PC-3 (cell line): Measurements from ENCODE around the gene RAB9B. TPM values are rescaled to one million over a fixed set of nuclear protein-coding genes. Genes with fewer than 3 reads are reported as not detected.

Source experiments
- ATAC-seq: fragments of 200-7000 bp; cut with Tn5 transposase; 2 replicates; pipeline ENCODE4 v1.9.1; 2020; ENCODE audit warnings: mild to moderate bottlenecking, moderate library complexity
- BruUV-seq: library from RNA; stranded (reverse); fragments of 400-500 nt; replicated peaks from 2 replicates; lab custom pipeline; 2021; lab: Mats Ljungman, UMichigan
- CTCF ChIA-PET: fragments of 300-600 bp; sonication (Branson Sonifier 250); formaldehyde crosslinking; loops from one replicate; lab custom pipeline; 2022; ENCODE audit warnings: antibody characterized with exemption; lab: Charles Lee
- POLR2A ChIA-PET: fragments of 300-600 bp; sonication (Branson Sonifier 250); formaldehyde crosslinking; loops from one replicate; lab custom pipeline; 2022; ENCODE audit warnings: antibody characterized with exemption; ENCODE audit not compliant: unreplicated experiment; lab: Charles Lee
- DNase-seq: peaks from one replicate; pipeline ENCODE4 v3.0.0-alpha.2; 2015
- H2AFZ ChIP-seq: fragments of 300-600 bp; sonication (generic); 2 replicates; pipeline ENCODE4 v1.6.0; 2016; ENCODE audit warnings: antibody characterized with exemption, low read length
- H3F3A ChIP-seq: fragments of 300-600 bp; sonication (generic); one replicate; pipeline ENCODE4 v1.6.0; 2017; ENCODE audit warnings: antibody characterized with exemption, low read length, control low read depth, mild to moderate bottlenecking; ENCODE audit not compliant: unreplicated experiment
- H3K27ac ChIP-seq: fragments of 300-600 bp; sonication (generic); 2 replicates; pipeline ENCODE4 v1.5.1; 2016; ENCODE audit warnings: mild to moderate bottlenecking, low read length
- H3K27me3 ChIP-seq: fragments of 300-600 bp; sonication (generic); 2 replicates; pipeline ENCODE4 v1.6.1; 2016; ENCODE audit warnings: low read length, mixed read lengths
- H3K36me3 ChIP-seq: fragments of 300-600 bp; sonication (generic); 2 replicates; pipeline ENCODE4 v1.6.1; 2016; ENCODE audit warnings: low read depth, mixed run types, low read length, mixed read lengths
- H3K4me1 ChIP-seq: fragments of 300-600 bp; sonication (generic); 2 replicates; pipeline ENCODE4 v1.5.1; 2016; ENCODE audit warnings: low read length; ENCODE audit not compliant: insufficient read depth
- H3K4me2 ChIP-seq: fragments of 300-600 bp; sonication (generic); 2 replicates; pipeline ENCODE4 v1.6.0; 2016; ENCODE audit warnings: low read length
- H3K4me3 ChIP-seq: fragments of 300-600 bp; sonication (generic); 2 replicates; pipeline ENCODE4 v1.5.1; 2016; ENCODE audit warnings: mild to moderate bottlenecking, low read length, mixed read lengths
- H3K79me2 ChIP-seq: fragments of 300-600 bp; sonication (generic); 2 replicates; pipeline ENCODE4 v1.6.1; 2017; ENCODE audit warnings: low read length, mixed read lengths
- H3K9ac ChIP-seq: fragments of 300-600 bp; sonication (generic); 2 replicates; pipeline ENCODE4 v1.6.0; 2016; ENCODE audit warnings: mild to moderate bottlenecking, low read length
- H3K9me2 ChIP-seq: fragments of 300-600 bp; sonication (generic); replicated peaks from 2 replicates; pipeline ENCODE4 v1.6.1; 2016; ENCODE audit warnings: mixed run types, low read length, mixed read lengths
- H3K9me3 ChIP-seq: fragments of 300-600 bp; sonication (generic); 2 replicates; pipeline ENCODE4 v1.6.1; 2016; ENCODE audit warnings: low read length, mixed read lengths
- H4K20me1 ChIP-seq: fragments of 300-600 bp; sonication (generic); 2 replicates; pipeline ENCODE4 v1.6.1; 2016; ENCODE audit warnings: low read length, mixed read lengths
- EZH2 ChIP-seq: fragments of 300-600 bp; sonication (generic); IDR thresholded peaks from one replicate; pipeline ENCODE4 v1.6.1; 2017; ENCODE audit warnings: antibody characterized with exemption, mild to moderate bottlenecking, low read length; ENCODE audit not compliant: unreplicated experiment
- EZH2phosphoT487 ChIP-seq: fragments of 300-600 bp; sonication (generic); IDR thresholded peaks from 2 replicates; pipeline ENCODE4 v1.6.1; 2018; ENCODE audit warnings: mild to moderate bottlenecking, antibody characterized with exemption, low read length, borderline replicate concordance
- intact Hi-C: fragments of 100-400 bp; cut with micrococcal nuclease; formaldehyde crosslinking; loops from 2 replicates; pipeline ENCODE4 v1.9.0; 2023
- total RNA-seq: library from RNA; depleted of rRNA; stranded (reverse); fragments of >200 nt; gene quantifications from 2 replicates; pipeline ENCODE4 v1.2.3, GENCODE V29; 2014
- TF ChIP-seq, protein P1 (sequence below): fragments of 300-600 bp; sonication (generic); conservative IDR thresholded peaks from 2 replicates; pipeline ENCODE4 v1.5.1; 2017; ENCODE audit warnings: antibody characterized with exemption, low read depth, mild to moderate bottlenecking, low read length

The RAB9B gene
- total RNA-seq, 1 experiment from 2014 or later = 1.5 TPM

- no peak for TF ChIP-seq EZH2phosphoT487
- no peak for TF ChIP-seq EZH2
- TF ChIP-seq, protein P1, sequence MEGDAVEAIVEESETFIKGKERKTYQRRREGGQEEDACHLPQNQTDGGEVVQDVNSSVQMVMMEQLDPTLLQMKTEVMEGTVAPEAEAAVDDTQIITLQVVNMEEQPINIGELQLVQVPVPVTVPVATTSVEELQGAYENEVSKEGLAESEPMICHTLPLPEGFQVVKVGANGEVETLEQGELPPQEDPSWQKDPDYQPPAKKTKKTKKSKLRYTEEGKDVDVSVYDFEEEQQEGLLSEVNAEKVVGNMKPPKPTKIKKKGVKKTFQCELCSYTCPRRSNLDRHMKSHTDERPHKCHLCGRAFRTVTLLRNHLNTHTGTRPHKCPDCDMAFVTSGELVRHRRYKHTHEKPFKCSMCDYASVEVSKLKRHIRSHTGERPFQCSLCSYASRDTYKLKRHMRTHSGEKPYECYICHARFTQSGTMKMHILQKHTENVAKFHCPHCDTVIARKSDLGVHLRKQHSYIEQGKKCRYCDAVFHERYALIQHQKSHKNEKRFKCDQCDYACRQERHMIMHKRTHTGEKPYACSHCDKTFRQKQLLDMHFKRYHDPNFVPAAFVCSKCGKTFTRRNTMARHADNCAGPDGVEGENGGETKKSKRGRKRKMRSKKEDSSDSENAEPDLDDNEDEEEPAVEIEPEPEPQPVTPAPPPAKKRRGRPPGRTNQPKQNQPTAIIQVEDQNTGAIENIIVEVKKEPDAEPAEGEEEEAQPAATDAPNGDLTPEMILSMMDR = peak; percentile 84
Observed at GRCh38 chrX:103845165-103845653, 13.2 kb upstream of the RAB9B start.

GRCh38 chrX:103839404-103839803 lies 7.3 kb upstream of the RAB9B start:
- BruUV-seq = no TSS peak
- ATAC-seq = no peak
- Histone ChIP-seq H3K4me3 (no peak overlapping the region), H3K4me2 (no peak overlapping the region), H3K79me2 (no peaks in the 10 kb centered on the region), H3K36me3 (no peaks in the 10 kb centered on the region), H3K27me3 (no peaks in the 10 kb centered on the region), H4K20me1 (no peaks in the 10 kb centered on the region), H3K4me1 (no peaks in the 10 kb centered on the region), H3F3A (no peaks in the 10 kb centered on the region), H3K9ac (no peak overlapping the region), H2AFZ (no peak overlapping the region), H3K27ac (no peak overlapping the region), H3K9me2 (no peaks in the 10 kb centered on the region), H3K9me3 (peaks cover 3% of the 10 kb centered on the region; the same call in 1 of the 2 replicates)
- no peak for TF ChIP-seq EZH2phosphoT487
- no peak for TF ChIP-seq EZH2
- TF ChIP-seq, protein P1 = no peak
- intact Hi-C loops = no loop called here
- peak; percentile 55 for DNase-seq
- CTCF ChIA-PET = no interaction called here
- POLR2A ChIA-PET = no interaction called here

More at GRCh38 chrX:103845165-103845653, 13.2 kb upstream of the RAB9B start:
- intact Hi-C loops = loop anchor here (1.0 to 5.0 kb wide), 5 partner anchors 74 to 291 kb away; no protein-coding TSS in a partner anchor
- H3F3A ChIP-seq = no peaks in the 10 kb centered on the region
- peak overlapping the region; percentile 13; the same call in 1 of the 2 replicates for H3K4me3 ChIP-seq
- ChIA-PET CTCF (interaction anchor here (0.5 to 1.7 kb wide), 6 partner anchors 22 to 323 kb away, joined by 3 to 14 read pairs (median 4); no protein-coding TSS in a partner anchor), POLR2A (interaction anchor here (0.6 kb wide), 1 partner anchor 371 kb away, joined by 4 read pairs; no protein-coding TSS in a partner anchor)
- no peak overlapping the region for H3K27ac ChIP-seq
- H3K4me2 ChIP-seq = peak overlapping the region; percentile 54
- H4K20me1 ChIP-seq = no peaks in the 10 kb centered on the region
- peak; percentile 95 for ATAC-seq
- no peaks in the 10 kb centered on the region for H3K36me3 ChIP-seq
- H3K27me3 ChIP-seq = no peaks in the 10 kb centered on the region
- H2AFZ ChIP-seq = no peak overlapping the region
- no peak overlapping the region for H3K9ac ChIP-seq
- peak; percentile 80 for DNase-seq
- H3K9me2 ChIP-seq = no peaks in the 10 kb centered on the region
- H3K9me3 ChIP-seq = no peaks in the 10 kb centered on the region
- H3K79me2 ChIP-seq = no peaks in the 10 kb centered on the region
- peaks cover 8% of the 10 kb centered on the region; the same call in 1 of the 2 replicates for H3K4me1 ChIP-seq
- no TSS peak for BruUV-seq

- DNase-seq (peak; percentile 64), ATAC-seq (no peak)
- no peaks in the 10 kb centered on the region for H3K27me3 ChIP-seq
- peak overlapping the region; percentile 80 for H3K4me3 ChIP-seq
- ChIA-PET POLR2A (interaction anchor here (0.6 kb wide), 1 partner anchor 313 kb away, joined by 5 read pairs; no protein-coding TSS in a partner anchor), CTCF (interaction anchor here (0.6 kb wide), 1 partner anchor 79 kb away, joined by 3 read pairs; no protein-coding TSS in a partner anchor)
- no peaks in the 10 kb centered on the region for H4K20me1 ChIP-seq
- TF ChIP-seq EZH2phosphoT487 = no peak
- TF ChIP-seq EZH2 = no peak
- H3F3A ChIP-seq = no peaks in the 10 kb centered on the region
- H3K4me2 ChIP-seq = peak overlapping the region; percentile 95
- no peak overlapping the region for H3K9ac ChIP-seq
- H2AFZ ChIP-seq = peak overlapping the region; percentile 99
- peaks cover 8% of the 10 kb centered on the region for H3K4me1 ChIP-seq
- no TSS peak for BruUV-seq
- intact Hi-C loops = no loop called here
- no peaks in the 10 kb centered on the region for H3K9me3 ChIP-seq
- no peaks in the 10 kb centered on the region for H3K36me3 ChIP-seq
- H3K27ac ChIP-seq = no peak overlapping the region
- no peaks in the 10 kb centered on the region for H3K9me2 ChIP-seq
- H3K79me2 ChIP-seq = no peaks in the 10 kb centered on the region
Observed at GRCh38 chrX:103831342-103831802, 685 bp downstream of the RAB9B start.
